GM23338 (cell line): ENCODE results near the gene SSBP2. TPM values are rescaled to one million over a fixed set of nuclear protein-coding genes. Genes with fewer than 3 reads are reported as not detected.

Source experiments
- ATAC-seq: fragments of 200-7000 bp; cut with Tn5 transposase; 3 replicates; pipeline ENCODE4 v1.9.1; 2020
- DNase-seq: peaks from one replicate; pipeline ENCODE4 v3.0.0-alpha.2; 2015; ENCODE audit warnings: low spot score
- H2AFZ ChIP-seq: fragments of 200-600 bp; sonication (generic); 2 replicates; pipeline ENCODE4 v1.8.0; 2016; ENCODE audit warnings: antibody characterized with exemption, mild to moderate bottlenecking, moderate library complexity
- H3F3A ChIP-seq: fragments of 200-600 bp; sonication (generic); replicated peaks from 2 replicates; pipeline ENCODE4 v1.8.0; 2017; ENCODE audit warnings: antibody characterized with exemption, mixed run types, low read depth
- H3K27ac ChIP-seq: fragments of 200-600 bp; sonication (generic); 2 replicates; pipeline ENCODE4 v1.6.1; 2016; ENCODE audit warnings: low read depth
- H3K27me3 ChIP-seq: fragments of 200-600 bp; sonication (generic); 2 replicates; pipeline ENCODE4 v1.8.0; 2016; ENCODE audit warnings: mild to moderate bottlenecking, mixed run types, moderate library complexity; ENCODE audit not compliant: insufficient read depth
- H3K36me3 ChIP-seq: fragments of 200-600 bp; sonication (generic); 2 replicates; pipeline ENCODE4 v1.8.0; 2016; ENCODE audit warnings: mild to moderate bottlenecking; ENCODE audit not compliant: insufficient read depth
- H3K4me1 ChIP-seq: fragments of 200-600 bp; sonication (generic); 2 replicates; pipeline ENCODE4 v1.8.0; 2016; ENCODE audit warnings: mild to moderate bottlenecking, moderate library complexity; ENCODE audit not compliant: insufficient read depth
- H3K4me2 ChIP-seq: fragments of 200-600 bp; sonication (generic); 2 replicates; pipeline ENCODE4 v1.7.1; 2017; ENCODE audit warnings: mixed run types
- H3K4me3 ChIP-seq: fragments of 200-600 bp; sonication (generic); 2 replicates; pipeline ENCODE4 v1.6.1; 2016; ENCODE audit warnings: mixed run types
- H3K79me2 ChIP-seq: fragments of 200-600 bp; sonication (generic); replicated peaks from 2 replicates; pipeline ENCODE4 v1.8.0; 2017; ENCODE audit warnings: mild to moderate bottlenecking; ENCODE audit not compliant: insufficient read depth
- H3K9me2 ChIP-seq: fragments of 200-600 bp; sonication (generic); 2 replicates; pipeline ENCODE4 v1.8.0; 2017; ENCODE audit not compliant: insufficient read depth
- H4K20me1 ChIP-seq: fragments of 200-600 bp; sonication (generic); replicated peaks from 2 replicates; pipeline ENCODE4 v1.8.0; 2017; ENCODE audit warnings: mild to moderate bottlenecking; ENCODE audit not compliant: insufficient read depth
- H3K27ac Mint-ChIP-seq: 2 replicates; pipeline ENCODE4 v1.8.0; 2020; ENCODE audit warnings: inconsistent platforms, mild to moderate bottlenecking, moderate library complexity, mixed read lengths
- H3K27me3 Mint-ChIP-seq: 3 replicates; pipeline ENCODE4 v1.8.0; 2022; ENCODE audit warnings: low read depth, mild to moderate bottlenecking, moderate library complexity, mixed read lengths, inconsistent platforms; ENCODE audit not compliant: insufficient read depth, poor library complexity
- H3K36me3 Mint-ChIP-seq: 3 replicates; pipeline ENCODE4 v1.8.0; 2021; ENCODE audit warnings: low read depth, mild to moderate bottlenecking, inconsistent platforms, moderate library complexity, mixed read lengths
- H3K4me1 Mint-ChIP-seq: 3 replicates; pipeline ENCODE4 v1.8.0; 2020; ENCODE audit warnings: mild to moderate bottlenecking, inconsistent platforms, mixed read lengths
- H3K4me3 Mint-ChIP-seq: 3 replicates; pipeline ENCODE4 v1.8.0; 2021; ENCODE audit warnings: moderate library complexity, mild to moderate bottlenecking, inconsistent platforms, mixed read lengths
- H3K9me3 Mint-ChIP-seq: 3 replicates; pipeline ENCODE4 v1.8.0; 2020; ENCODE audit warnings: moderate library complexity, mild to moderate bottlenecking, inconsistent platforms, mixed read lengths
- CREB1 ChIP-seq: fragments of 250-450 bp; sonication (Bioruptor Pico); IDR thresholded peaks from 2 replicates; pipeline ENCODE4 v1.5.0; 2020; ENCODE audit warnings: low read depth, mild to moderate bottlenecking, moderate library complexity
- EZH2phosphoT487 ChIP-seq: fragments of 200-600 bp; sonication (generic); IDR thresholded peaks from one replicate; pipeline ENCODE4 v1.8.1; 2018; ENCODE audit warnings: antibody characterized with exemption; ENCODE audit not compliant: unreplicated experiment
- STAT1 ChIP-seq: IDR thresholded peaks from one replicate; pipeline ENCODE4 v1.6.1; 2016; ENCODE audit warnings: antibody characterized with exemption; ENCODE audit not compliant: unreplicated experiment
- ZNF114 ChIP-seq: fragments of 250-450 bp; sonication (Bioruptor Pico); IDR thresholded peaks from 2 replicates; pipeline ENCODE4 v1.5.0; 2020; ENCODE audit warnings: mild to moderate bottlenecking, moderate library complexity
- polyA plus RNA-seq: library from polyadenylated mRNA; unstranded; fragments of >200 nt; fragmentation: Nextera tagmentation; extraction: Ambion mirVana; gene quantifications from 2 replicates; pipeline ENCODE4 v1.2.1, GENCODE V29; 2016
- total RNA-seq: library from RNA; depleted of rRNA; stranded (reverse); fragments of >200 nt; shearing (Covaris generic); gene quantifications from 2 replicates; pipeline ENCODE4 v1.2.3, GENCODE V29; 2014
- TF ChIP-seq, protein P1 (sequence below): IDR thresholded peaks from 2 replicates; pipeline ENCODE4 v1.6.1; 2016; ENCODE audit warnings: antibody characterized with exemption
- TF ChIP-seq, protein P2 (sequence below), 2 experiments: fragments of 200-600 bp in 1 of 2; sonication (generic) in 1 of 2; conservative IDR thresholded peaks; 2 replicates each; pipeline versions ENCODE4 v1.5.1 to v1.6.1; 2016 to 2017; ENCODE audit warnings: antibody characterized with exemption in 2 of 2, low read depth in 2 of 2, mild to moderate bottlenecking in 2 of 2, moderate library complexity in 1 of 2
- TF ChIP-seq, protein P3 (sequence below): fragments of 250-450 bp; sonication (Bioruptor Pico); IDR thresholded peaks from 2 replicates; pipeline ENCODE4 v1.5.0; 2020; ENCODE audit warnings: mild to moderate bottlenecking, moderate library complexity

Gene SSBP2
- total and polyA plus RNA-seq, 2 experiments from 2014 or later, result 21.5 to 24.7 TPM

DNA sequence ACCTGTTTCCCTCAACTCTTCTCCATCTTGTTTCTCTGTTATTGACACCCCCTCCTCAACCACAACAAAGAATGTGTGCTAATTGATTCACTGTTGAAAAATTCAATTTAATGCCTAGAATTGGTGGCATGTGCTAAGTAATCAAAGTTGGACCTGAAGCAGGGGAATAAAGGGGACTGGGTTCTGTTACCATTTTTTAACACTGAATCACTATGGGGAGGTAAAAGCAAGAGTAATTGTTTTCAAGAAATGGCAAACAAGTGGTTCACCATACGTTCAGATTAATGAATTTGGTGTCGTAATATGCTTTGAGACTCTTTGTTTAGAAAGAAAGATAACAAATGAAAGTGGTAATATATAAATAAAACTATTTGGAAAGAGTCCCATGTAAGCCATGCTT, 17.0 kb upstream of the SSBP2 start:
- Histone ChIP-seq H3K9me2 (peaks cover 13% of the 10 kb centered on the region; the same call in 1 of the 2 replicates), H3K79me2 (no peaks in the 10 kb centered on the region), H3F3A (no peaks in the 10 kb centered on the region), H3K4me3 (no peak overlapping the region), H3K27me3 (no peaks in the 10 kb centered on the region), H3K4me2 (no peak overlapping the region), H4K20me1 (no peaks in the 10 kb centered on the region), H3K36me3 (no peaks in the 10 kb centered on the region), H2AFZ (peak overlapping the region; percentile 24; the same call in 1 of the 2 replicates), H3K4me1 (no peaks in the 10 kb centered on the region), H3K27ac (no peak overlapping the region)
- TF ChIP-seq, protein P1, sequence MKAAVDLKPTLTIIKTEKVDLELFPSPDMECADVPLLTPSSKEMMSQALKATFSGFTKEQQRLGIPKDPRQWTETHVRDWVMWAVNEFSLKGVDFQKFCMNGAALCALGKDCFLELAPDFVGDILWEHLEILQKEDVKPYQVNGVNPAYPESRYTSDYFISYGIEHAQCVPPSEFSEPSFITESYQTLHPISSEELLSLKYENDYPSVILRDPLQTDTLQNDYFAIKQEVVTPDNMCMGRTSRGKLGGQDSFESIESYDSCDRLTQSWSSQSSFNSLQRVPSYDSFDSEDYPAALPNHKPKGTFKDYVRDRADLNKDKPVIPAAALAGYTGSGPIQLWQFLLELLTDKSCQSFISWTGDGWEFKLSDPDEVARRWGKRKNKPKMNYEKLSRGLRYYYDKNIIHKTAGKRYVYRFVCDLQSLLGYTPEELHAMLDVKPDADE, result no peak
- TF ChIP-seq, protein P2, sequence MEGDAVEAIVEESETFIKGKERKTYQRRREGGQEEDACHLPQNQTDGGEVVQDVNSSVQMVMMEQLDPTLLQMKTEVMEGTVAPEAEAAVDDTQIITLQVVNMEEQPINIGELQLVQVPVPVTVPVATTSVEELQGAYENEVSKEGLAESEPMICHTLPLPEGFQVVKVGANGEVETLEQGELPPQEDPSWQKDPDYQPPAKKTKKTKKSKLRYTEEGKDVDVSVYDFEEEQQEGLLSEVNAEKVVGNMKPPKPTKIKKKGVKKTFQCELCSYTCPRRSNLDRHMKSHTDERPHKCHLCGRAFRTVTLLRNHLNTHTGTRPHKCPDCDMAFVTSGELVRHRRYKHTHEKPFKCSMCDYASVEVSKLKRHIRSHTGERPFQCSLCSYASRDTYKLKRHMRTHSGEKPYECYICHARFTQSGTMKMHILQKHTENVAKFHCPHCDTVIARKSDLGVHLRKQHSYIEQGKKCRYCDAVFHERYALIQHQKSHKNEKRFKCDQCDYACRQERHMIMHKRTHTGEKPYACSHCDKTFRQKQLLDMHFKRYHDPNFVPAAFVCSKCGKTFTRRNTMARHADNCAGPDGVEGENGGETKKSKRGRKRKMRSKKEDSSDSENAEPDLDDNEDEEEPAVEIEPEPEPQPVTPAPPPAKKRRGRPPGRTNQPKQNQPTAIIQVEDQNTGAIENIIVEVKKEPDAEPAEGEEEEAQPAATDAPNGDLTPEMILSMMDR (conservative IDR thresholded peaks at IDR 0.05; ENCODE audit: low read depth in 2 of 2), result no peak
- TF ChIP-seq STAT1, result no peak
- peaks cover 9% of the 10 kb centered on the region; the same call in 2 of the 3 replicates for H3K9me3 Mint-ChIP-seq
- peaks cover 9% of the 10 kb centered on the region for H3K27me3 Mint-ChIP-seq
- no peak for ATAC-seq
- peaks cover 8% of the 10 kb centered on the region; the same call in 2 of the 3 replicates for H3K36me3 Mint-ChIP-seq
- 0 out of 2 replicates have a peak overlapping the region, but pooled peaks have one; percentile 7 for H3K27ac Mint-ChIP-seq
- no peak overlapping the region for H3K4me3 Mint-ChIP-seq
- no peak for DNase-seq
- peaks cover 10% of the 10 kb centered on the region; the same call in 2 of the 3 replicates for H3K4me1 Mint-ChIP-seq

DNA sequence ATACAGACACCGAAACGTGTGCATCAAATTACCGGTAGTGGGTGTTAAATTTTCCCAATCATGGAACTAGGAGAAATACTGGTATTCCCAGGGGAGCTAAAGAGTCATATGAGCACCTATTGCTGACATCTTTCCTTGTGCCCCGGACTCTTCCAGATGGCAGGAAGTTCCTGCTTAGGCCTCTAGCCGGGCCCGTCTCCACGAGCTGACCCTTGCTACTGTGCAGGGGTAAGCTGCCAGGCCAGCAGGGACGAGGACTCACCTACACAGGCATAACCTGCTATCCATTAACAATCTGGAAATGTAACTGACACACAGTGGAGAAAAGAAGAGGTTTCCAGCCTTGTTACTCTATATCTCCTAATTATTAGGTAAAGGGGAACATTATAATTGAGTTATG, 16.2 kb upstream of the SSBP2 start:
- no peaks in the 10 kb centered on the region for H3K27me3 ChIP-seq
- ATAC-seq (peak; percentile 58), DNase-seq (no peak)
- no peaks in the 10 kb centered on the region for H3K79me2 ChIP-seq
- TF ChIP-seq ZNF114 (no peak), EZH2phosphoT487 (no peak)
- peaks cover 13% of the 10 kb centered on the region; the same call in 1 of the 2 replicates for H3K9me2 ChIP-seq
- H3K4me3 Mint-ChIP-seq, result no peak overlapping the region
- peaks cover 6% of the 10 kb centered on the region for H3K27me3 Mint-ChIP-seq
- H3K36me3 ChIP-seq, result no peaks in the 10 kb centered on the region
- H3K4me1 ChIP-seq, result no peaks in the 10 kb centered on the region
- H3K9me3 Mint-ChIP-seq, result peaks cover 5% of the 10 kb centered on the region; the same call in 1 of the 3 replicates
- no peak overlapping the region for H2AFZ ChIP-seq
- no peak overlapping the region for H3K4me2 ChIP-seq
- no peak overlapping the region for H3K27ac ChIP-seq
- H3F3A ChIP-seq, result no peaks in the 10 kb centered on the region
- peaks cover 10% of the 10 kb centered on the region; the same call in 2 of the 3 replicates for H3K4me1 Mint-ChIP-seq
- H3K36me3 Mint-ChIP-seq, result peaks cover 5% of the 10 kb centered on the region; the same call in 2 of the 3 replicates
- H3K4me3 ChIP-seq, result no peak overlapping the region
- no peak overlapping the region for H3K27ac Mint-ChIP-seq
- H4K20me1 ChIP-seq, result no peaks in the 10 kb centered on the region

DNA sequence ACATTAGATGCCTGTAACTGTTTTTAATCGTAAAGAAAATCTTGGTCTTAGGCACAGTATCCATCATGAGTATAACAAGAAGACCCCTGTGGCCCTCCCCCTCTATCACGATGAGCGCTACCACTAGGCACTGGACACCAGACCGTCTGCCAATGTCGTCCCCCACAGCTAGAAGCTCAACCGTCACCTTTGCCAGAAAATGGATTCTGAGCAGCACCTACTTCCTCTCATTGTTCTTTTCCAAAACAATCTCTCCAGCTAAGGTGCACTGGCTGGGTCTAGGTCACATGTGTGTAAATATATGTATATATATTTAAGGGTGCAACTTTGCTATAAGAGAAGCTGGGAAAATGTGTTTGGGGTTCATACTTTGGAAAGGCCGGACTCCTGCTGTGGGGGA, 15.7 kb upstream of the SSBP2 start:
- Mint-ChIP-seq H3K4me3 (no peak overlapping the region), H3K27ac (no peak overlapping the region), H3K36me3 (peaks cover under 1% of the 10 kb centered on the region; the same call in 2 of the 3 replicates), H3K27me3 (peaks cover 6% of the 10 kb centered on the region), H3K9me3 (0 out of 3 replicates have a peak, but pooled peaks cover under 1% of the 10 kb centered on the region), H3K4me1 (peaks cover 10% of the 10 kb centered on the region; the same call in 2 of the 3 replicates)
- Histone ChIP-seq H3K4me1 (no peaks in the 10 kb centered on the region), H2AFZ (no peak overlapping the region), H3K79me2 (no peaks in the 10 kb centered on the region), H4K20me1 (no peaks in the 10 kb centered on the region), H3K9me2 (peaks cover 13% of the 10 kb centered on the region; the same call in 1 of the 2 replicates), H3K27ac (no peak overlapping the region), H3K4me3 (no peak overlapping the region), H3K27me3 (no peaks in the 10 kb centered on the region), H3F3A (no peaks in the 10 kb centered on the region), H3K4me2 (no peak overlapping the region), H3K36me3 (no peaks in the 10 kb centered on the region)
- no peak for ATAC-seq
- no peak for DNase-seq
- TF ChIP-seq ZNF114 (no peak), CREB1 (CRISPR knock-in tag) (no peak)
- TF ChIP-seq, protein P3, sequence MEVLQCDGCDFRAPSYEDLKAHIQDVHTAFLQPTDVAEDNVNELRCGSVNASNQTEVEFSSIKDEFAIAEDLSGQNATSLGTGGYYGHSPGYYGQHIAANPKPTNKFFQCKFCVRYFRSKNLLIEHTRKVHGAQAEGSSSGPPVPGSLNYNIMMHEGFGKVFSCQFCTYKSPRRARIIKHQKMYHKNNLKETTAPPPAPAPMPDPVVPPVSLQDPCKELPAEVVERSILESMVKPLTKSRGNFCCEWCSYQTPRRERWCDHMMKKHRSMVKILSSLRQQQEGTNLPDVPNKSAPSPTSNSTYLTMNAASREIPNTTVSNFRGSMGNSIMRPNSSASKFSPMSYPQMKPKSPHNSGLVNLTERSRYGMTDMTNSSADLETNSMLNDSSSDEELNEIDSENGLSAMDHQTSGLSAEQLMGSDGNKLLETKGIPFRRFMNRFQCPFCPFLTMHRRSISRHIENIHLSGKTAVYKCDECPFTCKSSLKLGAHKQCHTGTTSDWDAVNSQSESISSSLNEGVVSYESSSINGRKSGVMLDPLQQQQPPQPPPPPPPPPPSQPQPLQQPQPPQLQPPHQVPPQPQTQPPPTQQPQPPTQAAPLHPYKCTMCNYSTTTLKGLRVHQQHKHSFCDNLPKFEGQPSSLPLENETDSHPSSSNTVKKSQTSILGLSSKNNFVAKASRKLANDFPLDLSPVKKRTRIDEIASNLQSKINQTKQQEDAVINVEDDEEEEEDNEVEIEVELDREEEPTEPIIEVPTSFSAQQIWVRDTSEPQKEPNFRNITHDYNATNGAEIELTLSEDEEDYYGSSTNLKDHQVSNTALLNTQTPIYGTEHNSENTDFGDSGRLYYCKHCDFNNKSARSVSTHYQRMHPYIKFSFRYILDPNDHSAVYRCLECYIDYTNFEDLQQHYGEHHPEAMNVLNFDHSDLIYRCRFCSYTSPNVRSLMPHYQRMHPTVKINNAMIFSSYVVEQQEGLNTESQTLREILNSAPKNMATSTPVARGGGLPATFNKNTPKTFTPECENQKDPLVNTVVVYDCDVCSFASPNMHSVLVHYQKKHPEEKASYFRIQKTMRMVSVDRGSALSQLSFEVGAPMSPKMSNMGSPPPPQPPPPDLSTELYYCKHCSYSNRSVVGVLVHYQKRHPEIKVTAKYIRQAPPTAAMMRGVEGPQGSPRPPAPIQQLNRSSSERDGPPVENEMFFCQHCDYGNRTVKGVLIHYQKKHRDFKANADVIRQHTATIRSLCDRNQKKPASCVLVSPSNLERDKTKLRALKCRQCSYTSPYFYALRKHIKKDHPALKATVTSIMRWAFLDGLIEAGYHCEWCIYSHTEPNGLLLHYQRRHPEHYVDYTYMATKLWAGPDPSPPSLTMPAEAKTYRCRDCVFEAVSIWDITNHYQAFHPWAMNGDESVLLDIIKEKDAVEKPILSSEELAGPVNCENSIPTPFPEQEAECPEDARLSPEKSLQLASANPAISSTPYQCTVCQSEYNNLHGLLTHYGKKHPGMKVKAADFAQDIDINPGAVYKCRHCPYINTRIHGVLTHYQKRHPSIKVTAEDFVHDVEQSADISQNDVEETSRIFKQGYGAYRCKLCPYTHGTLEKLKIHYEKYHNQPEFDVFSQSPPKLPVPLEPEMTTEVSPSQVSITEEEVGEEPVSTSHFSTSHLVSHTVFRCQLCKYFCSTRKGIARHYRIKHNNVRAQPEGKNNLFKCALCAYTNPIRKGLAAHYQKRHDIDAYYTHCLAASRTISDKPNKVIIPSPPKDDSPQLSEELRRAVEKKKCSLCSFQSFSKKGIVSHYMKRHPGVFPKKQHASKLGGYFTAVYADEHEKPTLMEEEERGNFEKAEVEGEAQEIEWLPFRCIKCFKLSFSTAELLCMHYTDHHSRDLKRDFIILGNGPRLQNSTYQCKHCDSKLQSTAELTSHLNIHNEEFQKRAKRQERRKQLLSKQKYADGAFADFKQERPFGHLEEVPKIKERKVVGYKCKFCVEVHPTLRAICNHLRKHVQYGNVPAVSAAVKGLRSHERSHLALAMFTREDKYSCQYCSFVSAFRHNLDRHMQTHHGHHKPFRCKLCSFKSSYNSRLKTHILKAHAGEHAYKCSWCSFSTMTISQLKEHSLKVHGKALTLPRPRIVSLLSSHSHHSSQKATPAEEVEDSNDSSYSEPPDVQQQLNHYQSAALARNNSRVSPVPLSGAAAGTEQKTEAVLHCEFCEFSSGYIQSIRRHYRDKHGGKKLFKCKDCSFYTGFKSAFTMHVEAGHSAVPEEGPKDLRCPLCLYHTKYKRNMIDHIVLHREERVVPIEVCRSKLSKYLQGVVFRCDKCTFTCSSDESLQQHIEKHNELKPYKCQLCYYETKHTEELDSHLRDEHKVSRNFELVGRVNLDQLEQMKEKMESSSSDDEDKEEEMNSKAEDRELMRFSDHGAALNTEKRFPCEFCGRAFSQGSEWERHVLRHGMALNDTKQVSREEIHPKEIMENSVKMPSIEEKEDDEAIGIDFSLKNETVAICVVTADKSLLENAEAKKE (CRISPR knock-in tag), result no peak
